Endodermal cell (in vitro differentiated cells): Measurements from ENCODE around the gene MAB21L3. TPM values are rescaled to one million over a fixed set of nuclear protein-coding genes. Genes with fewer than 3 reads are reported as not detected.

Source experiments
- DNase-seq: peaks from one replicate; pipeline ENCODE4 v3.0.0-alpha.2; 2017
- H3K27ac ChIP-seq: 2 replicates; pipeline ENCODE4 v1.5.1; 2013; ENCODE audit warnings: mild to moderate bottlenecking, low read depth, low read length, moderate library complexity
- H3K27me3 ChIP-seq: 2 replicates; pipeline ENCODE4 v1.6.1; 2013; ENCODE audit warnings: mild to moderate bottlenecking, low read length, moderate library complexity; ENCODE audit not compliant: insufficient read depth, control insufficient read depth, poor library complexity, severe bottlenecking
- H3K36me3 ChIP-seq: 2 replicates; pipeline ENCODE4 v1.7.0; 2013; ENCODE audit warnings: mild to moderate bottlenecking, low read length, moderate library complexity; ENCODE audit not compliant: control insufficient read depth, insufficient read depth
- H3K4me1 ChIP-seq: one replicate; pipeline ENCODE4 v1.7.0; 2013; ENCODE audit warnings: low read length; ENCODE audit not compliant: control insufficient read depth, insufficient read depth
- H3K4me3 ChIP-seq: 2 replicates; pipeline ENCODE4 v1.5.1; 2013; ENCODE audit warnings: mild to moderate bottlenecking, low read length, moderate library complexity
- H3K9ac ChIP-seq: 2 replicates; pipeline ENCODE4 v1.6.1; 2013; ENCODE audit warnings: mild to moderate bottlenecking, low read length, moderate library complexity; ENCODE audit not compliant: poor library complexity, severe bottlenecking; ENCODE audit errors: extremely low read depth
- H3K9me3 ChIP-seq: 2 replicates; pipeline ENCODE4 v1.6.1; 2013; ENCODE audit warnings: mild to moderate bottlenecking, low read length, moderate library complexity; ENCODE audit not compliant: control insufficient read depth
- H3K27ac Mint-ChIP-seq: 2 replicates; pipeline ENCODE4 v1.8.0; 2020; ENCODE audit warnings: mixed read lengths
- H3K27me3 Mint-ChIP-seq: 2 replicates; pipeline ENCODE4 v1.8.0; 2021; ENCODE audit warnings: mild to moderate bottlenecking, mixed read lengths; ENCODE audit not compliant: insufficient read depth
- H3K36me3 Mint-ChIP-seq: 2 replicates; pipeline ENCODE4 v1.8.0; 2020; ENCODE audit warnings: low read depth, mixed read lengths
- H3K4me1 Mint-ChIP-seq: 2 replicates; pipeline ENCODE4 v1.8.0; 2020; ENCODE audit warnings: mixed read lengths
- H3K4me3 Mint-ChIP-seq: 2 replicates; pipeline ENCODE4 v1.8.0; 2020; ENCODE audit warnings: mild to moderate bottlenecking, moderate library complexity, mixed read lengths
- H3K9me3 Mint-ChIP-seq: 2 replicates; pipeline ENCODE4 v1.8.0; 2020; ENCODE audit warnings: mild to moderate bottlenecking, mixed read lengths
- WGBS, 2 experiments: methylation state at CpG; one replicate each; pipeline versions ENCODE4 v1.1.5 to v1.1.7; 2013; ENCODE audit warnings: missing lambda C conversion rate in 2 of 2, mixed read lengths in 1 of 2; ENCODE audit not compliant: insufficient coverage in 1 of 2, insufficient read length in 1 of 2; 5-methylcytosine and 5-hydroxymethylcytosine counted together
- total RNA-seq, 2 donors: library from RNA; stranded (reverse); fragmentation: NEBNext Ultra II Directional in 1 of 2; extraction: Animal tissue kit (Norgen Biotek cat#: 25700) in 1 of 2; gene quantifications; 2 replicates in 1 of 2; 3 replicates in 1 of 2; pipeline ENCODE4 v1.2.1, GENCODE V29; 2021
- TF ChIP-seq, protein P1 (sequence below): fragments of 200-600 bp; sonication (generic); conservative IDR thresholded peaks from 2 replicates; pipeline ENCODE4 v1.5.0; 2021; ENCODE audit warnings: antibody characterized with exemption, mild to moderate bottlenecking

Gene MAB21L3
- total RNA-seq, 2 donors from 2014 or later, result 0.09 TPM; not detected in 1

DNA sequence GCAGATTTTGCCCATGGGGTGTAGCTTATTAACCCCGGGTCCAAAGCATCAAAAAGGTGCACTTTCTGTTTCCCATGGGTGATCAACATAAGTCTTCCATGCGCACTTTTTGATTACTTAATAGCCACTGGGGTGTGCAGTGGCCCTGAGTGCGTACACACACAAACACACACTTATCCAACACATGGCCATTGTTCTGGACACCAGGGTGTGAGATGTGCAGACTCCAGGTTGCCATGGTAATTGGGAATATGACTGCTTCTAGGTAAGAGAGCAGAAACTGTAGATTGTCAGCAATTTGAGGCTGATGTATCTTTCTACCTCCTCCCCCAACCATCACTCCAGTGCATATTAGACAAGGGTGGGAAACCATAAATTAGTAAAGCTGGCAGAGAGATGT lies 68.8 kb downstream of the MAB21L3 start:
- no peak overlapping the region for H3K27ac ChIP-seq
- 88 to 100% methylated on average over 2 to 3 of the region's 3 CpGs for WGBS, 2 experiments
- H3K9me3 ChIP-seq, result no peaks in the 10 kb centered on the region
- Mint-ChIP-seq H3K27ac (no peak overlapping the region), H3K36me3 (no peaks in the 10 kb centered on the region), H3K9me3 (no peaks in the 10 kb centered on the region), H3K4me1 (no peaks in the 10 kb centered on the region), H3K4me3 (no peak overlapping the region), H3K27me3 (peaks cover 16% of the 10 kb centered on the region)
- H3K9ac ChIP-seq, result no peak overlapping the region
- no peak overlapping the region for H3K4me3 ChIP-seq
- TF ChIP-seq, protein P1, sequence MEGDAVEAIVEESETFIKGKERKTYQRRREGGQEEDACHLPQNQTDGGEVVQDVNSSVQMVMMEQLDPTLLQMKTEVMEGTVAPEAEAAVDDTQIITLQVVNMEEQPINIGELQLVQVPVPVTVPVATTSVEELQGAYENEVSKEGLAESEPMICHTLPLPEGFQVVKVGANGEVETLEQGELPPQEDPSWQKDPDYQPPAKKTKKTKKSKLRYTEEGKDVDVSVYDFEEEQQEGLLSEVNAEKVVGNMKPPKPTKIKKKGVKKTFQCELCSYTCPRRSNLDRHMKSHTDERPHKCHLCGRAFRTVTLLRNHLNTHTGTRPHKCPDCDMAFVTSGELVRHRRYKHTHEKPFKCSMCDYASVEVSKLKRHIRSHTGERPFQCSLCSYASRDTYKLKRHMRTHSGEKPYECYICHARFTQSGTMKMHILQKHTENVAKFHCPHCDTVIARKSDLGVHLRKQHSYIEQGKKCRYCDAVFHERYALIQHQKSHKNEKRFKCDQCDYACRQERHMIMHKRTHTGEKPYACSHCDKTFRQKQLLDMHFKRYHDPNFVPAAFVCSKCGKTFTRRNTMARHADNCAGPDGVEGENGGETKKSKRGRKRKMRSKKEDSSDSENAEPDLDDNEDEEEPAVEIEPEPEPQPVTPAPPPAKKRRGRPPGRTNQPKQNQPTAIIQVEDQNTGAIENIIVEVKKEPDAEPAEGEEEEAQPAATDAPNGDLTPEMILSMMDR, result no peak
- no peaks in the 10 kb centered on the region for H3K4me1 ChIP-seq
- peaks cover 6% of the 10 kb centered on the region for H3K27me3 ChIP-seq
- H3K36me3 ChIP-seq, result no peaks in the 10 kb centered on the region
- no peak for DNase-seq

DNA sequence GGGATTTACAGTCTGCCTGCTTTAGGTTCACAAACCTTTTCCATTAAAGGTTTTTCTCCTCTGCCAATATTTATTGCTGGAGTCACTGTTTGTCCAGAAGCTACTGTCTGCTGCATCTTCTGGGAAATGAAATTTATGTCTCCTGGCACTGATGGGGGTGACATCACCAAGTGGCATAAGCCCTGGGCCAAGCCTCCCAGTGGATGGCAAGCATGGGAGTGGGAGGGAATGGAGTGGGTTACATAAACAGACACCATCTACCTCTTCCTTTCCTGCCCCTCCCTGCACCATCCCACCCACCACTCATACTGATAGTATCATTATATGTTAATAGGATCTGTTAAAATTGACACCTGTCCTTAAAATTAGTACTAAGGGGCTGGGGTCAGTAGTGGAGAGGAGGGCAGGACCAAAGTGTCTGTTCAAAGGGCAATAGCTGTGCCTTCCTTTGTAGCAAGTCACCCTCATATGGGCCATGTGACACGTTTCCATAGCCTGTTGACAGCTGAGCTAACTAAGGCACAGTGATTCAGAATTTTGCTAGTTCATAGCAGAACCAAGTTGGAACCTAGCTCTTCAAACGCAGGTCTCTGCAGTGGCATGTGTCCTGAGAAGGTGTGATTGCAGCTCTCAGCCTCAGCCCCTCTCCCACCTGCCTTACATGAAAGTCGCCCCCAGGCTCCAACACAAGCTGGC lies 71.0 kb downstream of the MAB21L3 start:
- Histone ChIP-seq H3K9ac (no peak overlapping the region), H3K4me3 (no peak overlapping the region), H3K4me1 (no peaks in the 10 kb centered on the region), H3K9me3 (no peaks in the 10 kb centered on the region), H3K27me3 (peaks cover 6% of the 10 kb centered on the region), H3K27ac (no peak overlapping the region), H3K36me3 (no peaks in the 10 kb centered on the region)
- Mint-ChIP-seq H3K36me3 (no peaks in the 10 kb centered on the region), H3K27ac (no peak overlapping the region), H3K4me1 (no peaks in the 10 kb centered on the region), H3K9me3 (no peaks in the 10 kb centered on the region), H3K27me3 (peaks cover 16% of the 10 kb centered on the region), H3K4me3 (no peak overlapping the region)
- WGBS, 2 experiments, result 91 to 94% methylated on average over 2 to 3 of the region's 3 CpGs
- TF ChIP-seq, protein P1, result no peak
- no peak for DNase-seq

Other genes starting within 250 kb of the MAB21L3 start
- gene SLC22A15, start 134.9 kb upstream of the MAB21L3 start, total RNA-seq, result 10 to 100 TPM in 1 of 2 donors, 1 to 10 TPM in 1; 8.3 to 15.6 TPM